Medulla oblongata (tissue), 1 donor: ENCODE measurements around the gene P4HB.

ENCODE experiments used
- DNase-seq: peaks from one replicate; pipeline ENCODE4 v3.0.0-alpha.2; 2015; ENCODE audit errors: extremely low spot score

The P4HB gene

GRCh38 chr17:81811705-81812570 is 48.4 kb downstream of the P4HB start:
- DNase-seq, result no peak

- no peak for DNase-seq
Measured at GRCh38 chr17:81810892-81811704, 49.2 kb downstream of the P4HB start.

GRCh38 chr17:81810476-81810875 is 49.9 kb downstream of the P4HB start:
- DNase-seq, result no peak

- DNase-seq, result no peak
Measured at GRCh38 chr17:81809556-81809998, 50.8 kb downstream of the P4HB start.

GRCh38 chr17:81808778-81809555 is 51.4 kb downstream of the P4HB start:
- DNase-seq, result no peak

GRCh38 chr17:81807839-81808238 is 52.5 kb downstream of the P4HB start:
- no peak for DNase-seq

- DNase-seq, result no peak
Measured at GRCh38 chr17:81807210-81807719, 53.1 kb downstream of the P4HB start.

GRCh38 chr17:81806461-81807209 is 53.7 kb downstream of the P4HB start:
- no peak for DNase-seq

- no peak for DNase-seq
Measured at GRCh38 chr17:81805707-81806460, 54.5 kb downstream of the P4HB start.

- no peak for DNase-seq
Measured at GRCh38 chr17:81804559-81805399, 55.6 kb downstream of the P4HB start.

- DNase-seq, result no peak
Measured at GRCh38 chr17:81803728-81804558, 56.4 kb downstream of the P4HB start, which contains the start of gene GCGR. Gene GCGR (plus strand): TSS chr17:81804150. CDS start chr17:81809019, 4,869 bp downstream.

GRCh38 chr17:81802856-81803643 is 57.3 kb downstream of the P4HB start:
- DNase-seq, result no peak

GRCh38 chr17:81802048-81802758 is 58.1 kb downstream of the P4HB start:
- no peak for DNase-seq

- no peak for DNase-seq
Measured at GRCh38 chr17:81801327-81801726, 59.0 kb downstream of the P4HB start.

- no peak for DNase-seq
Measured at GRCh38 chr17:81794509-81794908, 65.8 kb downstream of the P4HB start.

- no peak for DNase-seq
Measured at GRCh38 chr17:81794074-81794476, 66.3 kb downstream of the P4HB start.
